Fibroblast of villous mesenchyme (primary cell): ENCODE measurements around the gene NLRP14. TPM values are rescaled to one million over a fixed set of nuclear protein-coding genes. Genes with fewer than 3 reads are reported as not detected.

Experiments used
- DNase-seq: peaks from one replicate; pipeline ENCODE4 v3.0.0-alpha.2; 2010; ENCODE audit warnings: low read depth
- H3K4me3 ChIP-seq: 2 replicates; pipeline ENCODE4 v1.5.1; 2011; ENCODE audit warnings: low read depth, mild to moderate bottlenecking, low read length
- CTCF ChIP-seq: IDR thresholded peaks from 2 replicates; pipeline ENCODE4 v1.5.1; 2012; ENCODE audit warnings: low read depth, mild to moderate bottlenecking, low read length; ENCODE audit not compliant: insufficient read depth
- total RNA-seq: library from RNA; depleted of rRNA; stranded (reverse); fragments of >200 nt; gene quantifications from 2 replicates; pipeline ENCODE4 v1.2.3, GENCODE V29; 2012

Gene NLRP14
- total RNA-seq, 1 donor, result under 0.01 TPM

- DNase-seq, result peak; percentile 49
- TF ChIP-seq CTCF, result peak; percentile 74
- H3K4me3 ChIP-seq, result no peak overlapping the region
Measured at GRCh38 chr11:7098235-7098832, 78.1 kb downstream of the NLRP14 start.

GRCh38 chr11:7115780-7116179 is 95.5 kb downstream of the NLRP14 start:
- H3K4me3 ChIP-seq, result no peak overlapping the region
- DNase-seq, result no peak
- no peak for TF ChIP-seq CTCF

GRCh38 chr11:7116370-7116769 is 96.1 kb downstream of the NLRP14 start:
- TF ChIP-seq CTCF, result no peak
- DNase-seq, result no peak
- H3K4me3 ChIP-seq, result no peak overlapping the region

Other genes starting within 250 kb of the NLRP14 start
- under 0.01 and 0.32 TPM in 2 replicates for gene OR2AG2, start 248.5 kb upstream of the NLRP14 start, total RNA-seq
- not detected in 2 replicates for gene OR2AG1, start 237.5 kb upstream of the NLRP14 start, total RNA-seq
- 0.32 and 0.43 TPM in 2 replicates for gene OR6A2, start 220.8 kb upstream of the NLRP14 start, total RNA-seq
- not detected in 2 replicates for gene OR10A5, start 174.8 kb upstream of the NLRP14 start, total RNA-seq
- gene OR10A2, start 157.4 kb upstream of the NLRP14 start, total RNA-seq, result not detected in 2 replicates
- not detected in 2 replicates for gene OR10A4, start 143.9 kb upstream of the NLRP14 start, total RNA-seq
- gene OR2D2, start 128.0 kb upstream of the NLRP14 start, total RNA-seq, result 0.64 and 0.86 TPM in 2 replicates
- not detected in 2 replicates for gene OR2D3, start 99.5 kb upstream of the NLRP14 start, total RNA-seq
- gene ZNF215, start 94.1 kb upstream of the NLRP14 start, total RNA-seq, result 6.5 and 7.1 TPM in 2 replicates
- gene ZNF214, start 133 bp upstream of the NLRP14 start, total RNA-seq, result 2.6 and 3.2 TPM in 2 replicates
- gene RBMXL2, start 68.5 kb downstream of the NLRP14 start, total RNA-seq, result under 0.01 TPM in 1 of 2 replicates, not detected in the other
- under 0.01 TPM in 2 replicates for gene SYT9, start 231.4 kb downstream of the NLRP14 start, total RNA-seq